ENCODE results near the gene MX1.

- no peak for TF ChIP-seq EZH2 (IDR thresholded peaks at IDR 0.05; ENCODE audit: low read length, missing control alignments)
- no peak for TF ChIP-seq CTCF (conservative IDR thresholded peaks at IDR 0.05 in 1 of 2, IDR thresholded peaks at IDR 0.05 in 1 of 2; ENCODE audit: low read depth in 1 of 2, low read length in 2 of 2)
Measured at GRCh38 chr21:41398251-41398650, 27.8 kb upstream of the MX1 start.
